HG03342 (cell line): ENCODE measurements around the gene ZNF511.
A peak's percentile ranks its signal among the peaks of the same experiment; 100 is the strongest.

Experiments
- ATAC-seq: cut with Tn5 transposase; IDR thresholded peaks from one replicate; pipeline ENCODE4 v1.9.1; 2021; ENCODE audit warnings: mild to moderate bottlenecking, moderate library complexity; ENCODE audit not compliant: unreplicated experiment

The ZNF511 gene

DNA sequence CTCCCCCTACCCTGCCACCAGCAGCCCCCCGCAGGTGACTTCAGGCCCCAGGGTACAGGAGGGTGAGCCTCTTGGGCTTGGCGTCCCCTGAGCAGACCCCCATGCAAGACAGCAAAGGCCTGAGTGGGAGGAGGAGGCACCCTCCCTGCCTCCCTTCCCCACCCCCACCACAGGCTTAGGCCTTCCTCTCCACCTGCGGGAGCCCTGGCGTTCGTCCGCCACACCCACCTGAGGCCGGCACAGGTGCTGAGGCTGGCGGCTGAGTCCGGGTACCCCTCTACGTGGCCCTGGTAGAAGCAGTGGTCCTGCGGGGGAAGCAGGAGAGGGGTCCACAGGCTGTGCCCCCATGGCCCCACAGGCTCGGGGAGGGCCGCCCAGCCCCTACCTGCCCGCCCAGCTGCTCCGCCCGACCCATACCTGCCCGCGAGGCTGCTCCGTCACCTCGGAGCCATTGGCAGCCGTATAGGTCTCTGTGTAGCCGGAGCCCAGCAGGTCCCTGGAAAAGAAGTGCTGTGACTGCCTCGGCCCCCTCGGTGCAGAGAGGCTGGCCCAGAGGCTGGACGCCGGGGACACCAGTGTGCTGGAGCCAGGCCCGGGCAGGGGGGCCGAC is 35.1 kb upstream of the ZNF511 start:
- ATAC-seq, result no peak

DNA sequence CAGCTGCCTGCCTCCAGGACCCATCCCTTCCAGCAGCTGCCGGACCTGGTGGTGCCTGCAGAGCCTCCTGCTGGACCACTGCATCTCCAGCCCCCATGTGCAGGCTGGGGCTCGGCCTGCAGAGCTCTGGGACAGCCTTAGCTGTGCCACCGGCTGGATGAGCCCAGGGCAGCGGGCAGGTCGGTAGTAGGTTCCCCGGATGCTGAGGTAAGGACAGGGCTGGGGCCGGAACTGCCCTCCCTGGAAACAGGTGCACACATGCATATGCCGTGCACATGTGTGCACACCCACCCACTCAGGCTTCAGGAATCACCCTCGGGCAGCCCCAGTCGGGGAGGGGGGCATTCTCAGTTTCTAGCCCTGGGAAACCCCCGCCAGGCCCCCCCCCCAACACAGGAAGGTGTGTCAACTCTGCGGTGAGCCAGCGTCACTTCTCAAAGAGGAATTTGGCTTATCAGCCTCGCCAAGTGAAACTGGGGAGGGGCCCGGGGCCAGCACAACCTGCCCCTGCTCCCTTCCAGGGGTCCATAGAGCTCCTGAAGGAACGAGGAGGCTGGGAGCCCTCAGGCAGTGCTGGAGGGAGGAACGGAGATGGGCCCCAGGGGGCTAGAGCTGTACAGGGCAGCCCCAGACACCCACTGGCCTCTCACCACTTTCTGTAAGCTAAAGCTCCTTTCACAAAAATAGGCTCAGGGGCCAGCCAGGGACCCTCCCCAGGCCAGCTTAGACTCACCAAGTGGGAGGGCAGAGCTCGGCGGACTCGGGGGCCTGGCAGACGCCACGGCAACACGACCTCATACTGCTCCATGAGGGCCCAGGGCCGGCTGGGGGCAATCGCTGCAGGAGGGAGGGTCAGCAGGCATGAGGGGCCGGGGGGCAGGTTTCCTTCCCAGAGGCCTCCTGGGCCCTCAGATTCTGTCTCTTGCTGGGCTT is 33.7 kb upstream of the ZNF511 start:
- peak; percentile 40 for ATAC-seq

DNA sequence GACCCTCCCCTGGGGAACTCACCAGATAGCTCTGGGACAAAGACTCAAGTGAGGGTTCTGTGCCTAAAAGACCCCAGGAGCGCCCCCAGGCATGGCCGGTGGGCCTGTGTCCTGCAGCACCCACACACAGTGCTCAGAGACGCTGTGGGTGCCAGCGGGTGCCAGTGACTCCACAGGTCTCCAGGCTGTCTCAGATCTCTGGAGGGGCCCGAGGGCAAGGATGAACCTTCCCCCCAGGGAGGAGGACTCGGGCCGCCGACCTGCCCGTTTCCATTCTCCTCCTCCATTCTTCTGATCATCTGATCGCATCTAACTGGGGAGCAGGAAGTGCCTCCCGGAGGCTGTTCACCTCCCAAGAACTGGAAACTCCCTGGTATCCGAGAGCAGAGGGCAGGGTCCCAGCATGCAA is 33.0 kb upstream of the ZNF511 start:
- ATAC-seq, result peak; percentile 41

DNA sequence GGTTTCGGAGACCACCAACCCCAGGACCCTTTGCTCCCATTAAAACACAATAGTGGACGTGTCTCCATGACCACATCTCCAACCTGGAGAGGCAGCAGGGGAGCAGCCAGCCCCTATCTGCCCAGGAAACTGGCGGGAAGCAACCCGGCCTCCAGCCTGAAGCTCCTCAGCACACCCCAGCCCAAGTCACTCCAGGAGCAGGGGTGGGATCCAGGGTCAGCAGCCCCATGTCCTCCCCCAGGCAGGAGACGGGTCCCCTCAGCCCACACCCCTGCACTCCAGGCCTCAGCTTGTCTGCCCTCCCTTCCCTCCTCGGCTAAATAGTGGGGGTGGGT is 32.6 kb upstream of the ZNF511 start:
- ATAC-seq, result no peak

DNA sequence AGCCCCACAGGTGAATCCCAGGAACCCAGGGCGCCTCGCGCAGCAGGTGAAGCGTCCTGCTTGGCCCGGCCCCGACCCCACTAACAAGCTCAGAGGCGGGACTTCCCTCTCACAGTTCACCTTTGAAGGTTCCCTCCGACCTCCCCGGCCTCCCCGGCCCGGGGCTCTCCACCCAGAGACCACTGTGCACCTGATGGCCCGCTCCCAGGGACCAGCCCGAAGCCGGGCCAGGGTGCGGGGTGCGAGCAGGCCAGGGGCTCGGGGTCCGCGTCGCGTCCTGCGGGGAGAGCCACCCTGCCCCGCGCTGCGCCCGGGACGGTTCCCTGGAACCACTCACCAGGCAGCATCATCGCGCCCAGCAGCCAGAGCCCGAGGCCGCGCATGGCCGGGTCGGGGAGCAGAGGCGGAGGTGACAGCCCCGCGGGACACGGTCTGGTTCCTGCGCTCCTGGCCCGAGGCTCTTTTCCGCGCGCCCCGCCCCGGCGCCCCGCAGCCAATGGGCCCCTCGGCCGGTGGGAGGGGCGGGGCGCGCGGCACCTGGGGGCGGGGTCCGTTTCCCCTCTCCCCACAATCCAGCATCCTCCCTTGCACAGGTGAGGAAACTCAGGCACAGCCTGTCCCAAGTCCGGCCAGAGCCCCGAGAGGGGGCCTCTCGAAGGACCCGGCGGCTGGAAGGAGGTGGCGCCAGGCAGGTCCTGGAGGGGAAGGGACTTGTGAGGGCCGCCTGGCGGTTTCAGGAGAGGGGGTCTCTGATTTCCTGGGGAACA is 32.1 kb upstream of the ZNF511 start, which contains the start of gene ADAM8:
ADAM8 (minus strand) TSS at position 434 of the 767 bp plus-strand sequence; CDS start at position 383, 51 bp downstream.
- peak; percentile 53 for ATAC-seq

DNA sequence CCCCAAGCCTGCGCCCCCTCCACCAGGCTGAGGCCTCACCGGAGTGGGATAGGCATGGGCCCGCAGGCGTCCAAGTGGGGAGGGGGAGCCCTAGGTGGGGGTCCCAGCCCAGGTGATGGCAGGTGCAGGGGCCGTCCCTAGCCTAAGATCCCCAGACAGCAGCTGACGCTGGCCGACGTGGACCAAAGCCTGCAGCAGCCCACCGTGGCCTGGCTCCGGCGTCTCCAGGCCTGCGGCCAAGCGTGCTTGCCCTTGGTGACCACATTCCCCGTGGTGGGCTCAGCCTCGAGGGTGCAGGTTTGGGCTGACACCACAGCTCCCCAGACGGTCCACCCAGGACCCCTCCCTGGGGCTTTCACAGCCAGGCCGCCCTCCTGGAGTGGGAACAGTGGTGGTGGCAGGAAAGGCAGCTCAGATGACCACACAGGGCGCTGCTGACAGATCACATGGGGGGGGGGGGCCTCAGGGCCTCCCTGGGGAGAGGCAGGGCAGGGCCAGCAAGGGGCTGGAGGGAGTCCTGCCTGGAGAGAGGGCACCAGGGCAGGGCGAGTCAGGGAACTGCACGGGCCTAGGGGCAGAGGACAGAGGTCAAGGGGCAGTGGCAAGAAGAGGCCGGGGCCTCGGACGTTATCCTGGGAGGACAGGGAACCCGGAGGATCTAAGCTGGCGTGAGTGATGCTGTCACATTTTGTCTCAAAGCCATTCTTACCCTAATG is 31.3 kb upstream of the ZNF511 start:
- ATAC-seq, result no peak

DNA sequence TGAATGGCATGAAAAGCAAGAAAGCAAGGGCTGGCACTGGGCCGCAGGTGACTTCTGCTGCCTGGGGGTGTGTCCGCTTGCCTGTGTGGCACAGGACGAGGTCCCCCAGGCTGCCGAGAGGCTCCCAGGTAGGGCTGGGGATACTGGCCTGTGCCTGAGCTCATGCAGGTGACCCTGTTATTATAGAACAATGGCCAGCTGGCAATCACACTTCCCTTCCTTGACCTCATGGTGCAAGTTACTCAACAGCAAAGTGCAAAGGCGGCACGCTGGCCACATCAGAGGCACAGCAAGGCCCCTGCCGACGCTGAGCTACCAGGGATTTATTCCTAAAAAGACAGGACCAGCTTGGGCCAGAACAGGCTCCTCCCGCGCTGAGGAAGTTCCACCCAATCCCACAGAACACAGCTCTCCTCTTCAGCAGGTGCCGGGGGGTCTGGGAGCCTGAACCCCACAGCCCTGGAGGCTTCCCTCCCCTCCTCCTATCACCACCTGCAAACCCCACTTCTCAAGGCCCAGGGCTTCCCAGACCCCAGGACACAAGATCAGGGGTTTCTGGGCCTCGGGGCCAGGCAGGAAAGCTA is 30.6 kb upstream of the ZNF511 start:
- no peak for ATAC-seq

DNA sequence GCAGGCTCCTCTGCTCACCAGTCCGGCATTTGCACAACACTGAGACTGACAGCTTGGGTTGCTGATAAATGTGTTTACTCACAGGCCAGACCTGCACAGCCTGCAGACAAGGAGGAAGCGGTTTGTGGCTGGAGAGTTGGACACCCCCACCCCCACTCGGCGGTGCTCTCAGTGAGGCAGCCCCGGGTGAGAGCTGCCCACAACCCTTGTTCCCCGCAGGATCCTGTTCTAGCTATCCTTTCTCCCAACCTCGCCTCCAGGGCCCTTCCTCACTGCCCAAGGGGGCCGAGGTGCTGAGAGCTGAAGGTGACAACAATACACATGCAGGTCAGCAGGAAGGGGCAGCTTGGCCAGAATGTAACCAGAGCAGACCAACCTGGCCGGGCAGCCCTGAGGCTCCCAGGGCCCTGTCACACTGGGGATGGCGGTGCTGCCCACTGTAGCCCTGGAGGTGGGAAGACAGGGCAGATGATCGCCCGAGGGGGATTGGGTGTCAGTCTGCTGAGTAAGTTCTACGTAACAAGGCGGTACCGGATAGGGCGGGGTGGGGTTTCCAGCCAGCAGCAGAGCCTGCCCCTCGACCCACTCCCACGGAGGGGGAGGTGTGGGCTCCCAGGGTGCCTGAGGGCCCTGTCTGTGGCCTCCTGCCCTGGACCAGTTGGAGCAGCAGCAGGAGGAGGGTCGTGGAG is 30.0 kb upstream of the ZNF511 start:
- peak; percentile 41 for ATAC-seq

DNA sequence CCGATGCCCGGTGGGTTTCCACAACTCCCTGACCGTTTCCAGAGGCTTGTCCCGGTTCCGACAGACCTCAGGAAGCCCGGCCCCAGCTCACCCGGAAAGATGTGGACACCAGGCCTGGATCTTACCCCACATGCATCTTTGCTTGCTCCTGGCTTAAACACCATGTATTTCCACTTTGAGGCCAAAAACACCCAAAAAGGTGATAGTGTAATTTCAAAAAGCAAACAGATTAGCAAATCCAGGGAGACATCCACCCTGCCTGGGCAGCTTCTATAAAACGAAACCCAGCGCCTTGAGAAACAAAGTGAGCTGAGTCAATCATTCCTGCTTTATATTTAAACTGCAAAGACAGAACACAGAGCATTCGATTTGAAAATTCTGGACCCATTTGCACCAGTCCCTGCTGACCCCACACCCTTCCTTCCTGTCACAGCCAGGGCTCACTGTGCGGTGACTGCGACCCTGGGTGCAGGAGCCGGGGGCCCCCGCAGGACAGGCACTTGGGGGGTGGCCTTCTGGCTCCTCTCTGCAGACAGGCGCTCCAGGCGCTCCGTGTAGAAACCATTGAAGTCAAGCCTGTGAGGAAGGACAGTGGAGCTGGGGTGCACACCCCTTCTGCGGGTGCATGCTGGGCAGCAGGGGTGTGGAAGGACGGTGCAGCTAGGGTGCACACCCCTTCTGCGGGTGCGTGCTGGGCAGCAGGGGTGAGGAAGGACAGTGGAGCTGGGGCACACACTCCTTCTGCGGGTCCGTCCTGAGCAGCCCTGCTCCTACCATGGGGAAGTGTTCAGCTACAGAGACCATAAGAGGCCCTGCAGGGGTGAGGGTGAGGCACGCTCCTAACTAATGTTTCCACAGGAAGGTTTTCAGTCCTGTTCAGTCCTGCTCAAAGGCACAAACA is 29.1 kb upstream of the ZNF511 start:
- no peak for ATAC-seq

DNA sequence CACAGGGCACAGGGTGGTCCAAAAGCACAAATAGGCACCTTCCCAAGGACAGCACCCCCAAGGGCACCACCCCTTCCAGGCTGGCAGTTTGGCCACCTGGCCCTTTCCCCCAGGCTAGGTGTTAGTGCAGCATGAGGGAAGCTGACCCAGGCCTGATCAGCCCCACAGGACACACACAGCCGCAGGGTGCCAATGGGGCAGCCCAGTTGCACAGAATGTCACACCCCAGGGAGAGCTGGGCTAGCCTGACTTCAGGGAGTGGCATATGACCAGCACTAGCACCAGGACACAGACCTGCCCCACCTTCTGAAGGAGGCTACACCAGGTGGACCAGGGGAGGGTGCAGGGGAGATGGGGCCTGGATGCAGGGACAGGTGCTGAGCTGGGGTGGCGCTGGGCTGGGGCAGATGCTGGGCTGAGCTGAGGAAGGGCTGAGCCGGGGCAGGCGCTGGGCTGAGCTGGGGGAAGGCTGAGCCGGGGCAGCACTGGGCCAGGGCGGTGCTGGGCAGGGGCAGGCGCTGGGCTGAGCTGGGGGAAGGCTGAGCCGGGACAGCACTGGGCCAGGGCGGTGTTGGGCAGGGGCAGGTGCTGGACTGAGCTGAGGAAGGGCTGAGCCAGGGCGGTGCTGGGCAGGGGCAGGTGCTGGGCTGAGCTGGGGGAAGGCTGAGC is 28.2 kb upstream of the ZNF511 start:
- no peak for ATAC-seq

DNA sequence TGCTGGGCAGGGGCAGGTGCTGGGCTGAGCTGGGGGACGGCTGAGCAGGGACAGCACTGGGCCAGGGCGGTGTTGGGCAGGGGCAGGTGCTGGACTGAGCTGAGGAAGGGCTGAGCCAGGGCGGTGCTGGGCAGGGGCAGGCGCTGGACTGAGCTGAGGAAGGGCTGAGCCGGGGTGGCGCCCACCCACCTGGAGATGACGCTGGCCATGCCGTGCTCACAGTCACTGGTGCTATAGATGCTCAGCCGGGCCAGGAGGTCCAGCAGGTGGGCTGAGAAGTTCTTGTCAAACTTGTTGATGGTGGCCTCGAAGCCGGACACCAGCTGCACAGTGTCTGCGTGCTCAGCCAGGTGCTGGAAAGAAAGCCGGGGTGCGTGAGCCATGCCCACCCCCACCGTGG is 27.6 kb upstream of the ZNF511 start:
- no peak for ATAC-seq

DNA sequence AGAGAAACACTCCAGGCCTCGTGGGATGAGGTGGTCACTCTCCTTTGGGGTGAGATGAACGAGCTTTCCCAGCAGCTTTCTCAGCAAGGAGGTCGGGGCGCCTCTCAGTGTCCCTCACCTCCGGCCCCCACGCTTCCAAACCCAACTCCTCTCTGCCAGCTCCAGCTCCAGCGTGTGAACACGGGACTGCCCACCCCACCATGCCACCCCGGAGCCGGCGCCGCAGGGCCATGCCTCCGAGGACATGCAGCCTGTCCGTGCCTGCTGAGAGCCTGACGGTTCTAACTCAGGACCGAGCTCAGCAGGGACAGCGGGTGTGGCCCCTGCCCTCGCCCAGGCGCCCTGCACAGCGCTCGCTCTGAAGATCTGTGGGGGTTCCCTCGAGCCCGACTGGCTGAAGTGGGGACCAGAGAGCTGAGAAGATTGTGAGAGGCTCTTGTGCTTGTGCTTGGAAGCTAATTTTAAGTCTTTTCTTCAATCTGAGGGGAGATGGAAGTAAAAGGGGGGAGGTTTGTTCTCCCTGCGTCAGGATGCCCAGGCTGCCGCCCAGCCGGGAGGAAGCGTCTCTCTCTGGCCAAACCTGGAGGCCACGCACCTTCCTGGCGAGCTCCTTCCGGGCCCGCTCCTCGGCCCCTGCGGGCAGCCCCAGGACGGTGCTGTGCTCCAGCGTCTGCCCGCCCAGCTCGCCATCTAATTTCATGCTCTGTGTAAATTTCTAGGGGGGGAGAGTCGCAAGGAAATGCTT is 26.9 kb upstream of the ZNF511 start:
- ATAC-seq, result no peak

DNA sequence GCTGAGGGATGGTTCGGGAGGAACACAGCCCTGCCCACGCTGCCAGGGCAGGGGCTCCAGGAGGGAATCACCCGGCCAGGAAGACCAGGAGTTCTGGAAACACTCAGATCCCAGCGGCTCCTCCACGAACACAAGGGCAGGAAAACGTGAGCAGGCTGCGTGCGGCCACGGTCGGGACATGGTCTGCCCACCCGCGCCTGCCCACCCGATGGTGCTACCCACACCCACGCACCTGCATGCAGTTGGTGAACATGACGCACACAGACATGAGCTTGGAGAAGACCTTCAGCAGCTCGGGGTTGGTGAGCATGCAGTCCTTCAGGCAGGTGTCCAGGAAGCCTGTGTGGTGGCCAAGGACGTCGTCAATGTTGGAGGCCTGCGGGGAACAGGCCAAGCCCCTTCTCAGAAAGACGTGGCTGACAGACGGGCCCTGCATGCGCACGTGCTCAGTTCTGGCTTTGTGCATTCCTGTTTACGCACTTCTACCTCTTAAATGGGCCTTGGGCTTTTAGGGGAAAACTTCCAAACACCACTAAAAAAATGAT is 25.8 kb upstream of the ZNF511 start:
- ATAC-seq, result no peak

DNA sequence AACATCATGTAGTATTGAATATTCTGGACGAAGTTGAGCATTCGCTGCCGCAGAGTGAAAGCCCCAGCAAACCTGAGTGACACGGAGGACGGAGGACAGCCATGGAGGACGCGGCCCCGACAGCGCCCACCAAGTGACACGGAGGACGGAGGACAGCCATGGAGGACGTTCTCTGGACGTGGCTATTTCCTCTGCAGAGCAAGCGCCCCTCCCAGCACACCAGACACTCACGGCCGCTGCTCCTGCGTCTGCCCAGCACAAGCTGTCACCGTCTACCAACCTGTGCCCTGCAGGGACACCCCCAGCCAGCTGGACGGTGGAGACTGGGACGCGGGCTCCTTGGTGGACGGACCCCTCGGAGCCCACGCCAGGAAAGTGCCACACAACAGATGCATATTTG is 24.8 kb upstream of the ZNF511 start:
- ATAC-seq, result no peak

DNA sequence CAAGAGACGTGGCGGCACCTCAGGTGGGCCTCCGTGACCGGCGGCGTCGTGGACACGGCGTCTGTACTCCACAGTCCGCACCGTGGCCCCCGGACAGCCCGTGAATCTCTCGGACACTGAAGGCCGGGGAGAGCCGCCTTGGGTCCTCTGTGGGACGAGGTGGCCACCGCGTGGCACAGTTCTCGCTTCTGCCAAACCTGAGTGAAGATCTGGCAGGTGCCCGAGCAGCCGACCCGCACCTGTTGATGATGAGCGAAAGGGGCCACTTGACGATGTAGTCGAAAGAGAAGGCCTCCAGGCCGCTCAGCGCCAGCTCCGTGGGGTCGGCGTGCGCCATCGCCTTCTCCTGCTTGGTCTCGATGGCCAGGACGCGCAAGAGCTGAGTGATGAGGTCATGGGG is 23.5 kb upstream of the ZNF511 start:
- ATAC-seq, result no peak

DNA sequence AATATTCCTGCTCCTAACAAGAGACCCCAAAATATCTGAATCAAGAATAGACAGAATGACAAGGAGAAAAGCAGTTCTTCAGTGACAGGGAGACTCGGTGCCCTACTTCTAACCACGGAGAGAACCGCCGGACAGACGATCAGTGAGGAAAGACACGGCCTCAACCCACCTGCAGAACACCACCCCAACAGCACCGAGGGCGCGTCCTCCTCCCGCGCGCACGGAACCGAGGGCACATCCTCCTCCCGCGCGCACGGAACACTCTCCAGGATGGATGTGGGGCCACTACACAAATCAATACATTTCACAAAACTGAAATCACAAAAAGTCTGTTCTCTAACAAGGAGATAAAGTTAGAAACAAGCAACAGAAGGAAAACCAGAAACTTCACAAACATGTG is 22.3 kb upstream of the ZNF511 start:
- no peak for ATAC-seq

DNA sequence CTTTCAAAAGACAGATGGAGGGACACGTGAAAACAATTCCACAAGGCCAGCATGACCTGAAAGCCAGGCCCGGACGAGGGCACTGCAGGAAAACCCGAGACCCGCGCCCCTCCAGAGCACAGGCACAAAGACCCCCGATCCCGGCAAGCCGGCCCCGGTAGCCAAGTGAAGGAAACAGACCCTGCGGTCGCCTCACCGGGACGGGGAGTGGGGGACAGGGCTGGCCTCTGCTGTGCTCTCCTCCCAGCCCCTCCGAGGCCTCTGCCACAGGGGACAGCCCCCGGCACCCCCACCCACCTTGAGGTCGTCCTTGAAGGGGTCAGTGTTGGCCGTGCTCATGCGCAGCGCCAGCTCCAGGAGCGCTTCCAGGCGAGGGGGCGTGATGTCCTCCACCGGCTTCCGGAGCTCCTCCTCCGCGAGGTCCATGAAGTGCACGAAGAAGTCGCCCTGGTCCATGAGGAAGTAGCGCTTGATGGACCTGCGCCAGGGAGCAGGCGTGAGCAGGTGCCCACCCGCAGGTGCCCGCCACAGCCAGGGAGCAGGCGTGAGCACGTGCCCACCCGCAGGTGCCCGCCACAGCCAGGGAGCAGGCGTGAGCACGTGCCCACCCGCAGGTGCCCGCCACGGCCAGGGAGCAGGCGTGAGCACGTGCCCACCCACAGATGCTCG is 20.7 kb upstream of the ZNF511 start:
- no peak for ATAC-seq
